ENCODE data around the gene PRSS37.

Gene PRSS37

GRCh38 chr7:141874787-141875186, 33.5 kb upstream of the PRSS37 start:
- H3K4me3 ChIP-seq (replicated peaks; ENCODE audit: low read depth, low read length) = no peak overlapping the region
- TF ChIP-seq CTCF (IDR thresholded peaks at IDR 0.05; ENCODE audit: low read depth, low read length, missing control alignments) = no peak
- no peak for DNase-seq (ENCODE audit: extremely low read depth, low read depth)

- H3K4me3 ChIP-seq (replicated peaks; ENCODE audit: low read depth, low read length) = no peak overlapping the region
- TF ChIP-seq CTCF (IDR thresholded peaks at IDR 0.05; ENCODE audit: low read depth, low read length, missing control alignments) = no peak
- DNase-seq (ENCODE audit: extremely low read depth, low read depth) = no peak
These were observed 31.6 kb upstream of the PRSS37 start for GRCh38 chr7:141872931-141873330.

GRCh38 chr7:141866974-141867373, 25.7 kb upstream of the PRSS37 start:
- H3K4me3 ChIP-seq (replicated peaks; ENCODE audit: low read depth, low read length) = no peak overlapping the region
- no peak for TF ChIP-seq CTCF (IDR thresholded peaks at IDR 0.05; ENCODE audit: low read depth, low read length, missing control alignments)
- DNase-seq (ENCODE audit: extremely low read depth, low read depth) = no peak

GRCh38 chr7:141864765-141865447, 23.6 kb upstream of the PRSS37 start:
- no peak for DNase-seq (ENCODE audit: extremely low read depth, low read depth)
- no peak overlapping the region for H3K4me3 ChIP-seq (replicated peaks; ENCODE audit: low read depth, low read length)
- no peak for TF ChIP-seq CTCF (IDR thresholded peaks at IDR 0.05; ENCODE audit: low read depth, low read length, missing control alignments)

GRCh38 chr7:141860207-141860606, 18.9 kb upstream of the PRSS37 start:
- TF ChIP-seq CTCF (IDR thresholded peaks at IDR 0.05; ENCODE audit: low read depth, low read length, missing control alignments) = no peak
- DNase-seq (ENCODE audit: extremely low read depth, low read depth) = no peak

GRCh38 chr7:141847996-141848395, 6.7 kb upstream of the PRSS37 start:
- H3K4me3 ChIP-seq (replicated peaks; ENCODE audit: low read depth, low read length) = no peak overlapping the region
- no peak for TF ChIP-seq CTCF (IDR thresholded peaks at IDR 0.05; ENCODE audit: low read depth, low read length, missing control alignments)
- DNase-seq (ENCODE audit: extremely low read depth, low read depth) = no peak

More at GRCh38 chr7:141860207-141860606, 18.9 kb upstream of the PRSS37 start:
- no peak overlapping the region for H3K4me3 ChIP-seq (replicated peaks; ENCODE audit: low read depth, low read length)

- DNase-seq (ENCODE audit: extremely low read depth, low read depth) = no peak
- no peak overlapping the region for H3K4me3 ChIP-seq (replicated peaks; ENCODE audit: low read depth, low read length)
- TF ChIP-seq CTCF (IDR thresholded peaks at IDR 0.05; ENCODE audit: low read depth, low read length, missing control alignments) = no peak
These were observed 3.0 kb upstream of the PRSS37 start for GRCh38 chr7:141844256-141844655.
